ENCODE data around the gene DERL2.

The DERL2 gene

GRCh38 chr17:5430413-5430999 is 55.5 kb downstream of the DERL2 start:
- DNase-seq = no peak
- Histone ChIP-seq H3K36me3 (peaks cover 59% of the 10 kb centered on the region), H3K9me3 (no peaks in the 10 kb centered on the region)

GRCh38 chr17:5429191-5429887 is 56.6 kb downstream of the DERL2 start:
- no peak for DNase-seq
- Histone ChIP-seq H3K4me3 (ENCODE audit: low read depth, low read length) (no peak overlapping the region), H3K36me3 (peaks cover 52% of the 10 kb centered on the region), H3K9me3 (no peaks in the 10 kb centered on the region), H3K4me1 (no peaks in the 10 kb centered on the region), H3K27me3 (no peaks in the 10 kb centered on the region)
- TF ChIP-seq CTCF (IDR thresholded peaks at IDR 0.05; ENCODE audit: low read depth, low read length) = no peak

More at GRCh38 chr17:5430413-5430999, 55.5 kb downstream of the DERL2 start:
- Histone ChIP-seq H3K4me3 (ENCODE audit: low read depth, low read length) (no peak overlapping the region), H3K4me1 (no peaks in the 10 kb centered on the region), H3K27me3 (no peaks in the 10 kb centered on the region)
- TF ChIP-seq CTCF (IDR thresholded peaks at IDR 0.05; ENCODE audit: low read depth, low read length) = no peak

- DNase-seq = no peak
- no peak for TF ChIP-seq CTCF (IDR thresholded peaks at IDR 0.05; ENCODE audit: low read depth, low read length)
Measured at GRCh38 chr17:5425826-5426225, 60.2 kb downstream of the DERL2 start.

GRCh38 chr17:5424909-5425308 is 61.1 kb downstream of the DERL2 start:
- no peaks in the 10 kb centered on the region for H3K27me3 ChIP-seq
- no peaks in the 10 kb centered on the region for H3K4me1 ChIP-seq
- TF ChIP-seq CTCF (IDR thresholded peaks at IDR 0.05; ENCODE audit: low read depth, low read length) = no peak
- H3K36me3 ChIP-seq = peaks cover 43% of the 10 kb centered on the region
- H3K9me3 ChIP-seq = no peaks in the 10 kb centered on the region
- no peak overlapping the region for H3K4me3 ChIP-seq (ENCODE audit: low read depth, low read length)
- DNase-seq = no peak

More at GRCh38 chr17:5425826-5426225, 60.2 kb downstream of the DERL2 start:
- H3K27me3 ChIP-seq = no peaks in the 10 kb centered on the region
- H3K4me1 ChIP-seq = no peaks in the 10 kb centered on the region
- H3K4me3 ChIP-seq (ENCODE audit: low read depth, low read length) = no peak overlapping the region
- no peaks in the 10 kb centered on the region for H3K9me3 ChIP-seq
- H3K36me3 ChIP-seq = peaks cover 45% of the 10 kb centered on the region

- H3K4me1 ChIP-seq = no peaks in the 10 kb centered on the region
- no peak for TF ChIP-seq CTCF (IDR thresholded peaks at IDR 0.05; ENCODE audit: low read depth, low read length)
- H3K9me3 ChIP-seq = no peaks in the 10 kb centered on the region
- H3K4me3 ChIP-seq (ENCODE audit: low read depth, low read length) = no peak overlapping the region
- H3K36me3 ChIP-seq = peaks cover 28% of the 10 kb centered on the region
- DNase-seq = no peak
- no peaks in the 10 kb centered on the region for H3K27me3 ChIP-seq
Measured at GRCh38 chr17:5422505-5422904, 63.5 kb downstream of the DERL2 start.

All from BE2C (cell line).